GM19438 (cell line): ENCODE data around the gene NDUFA8.

Experiments used
- ATAC-seq: cut with Tn5 transposase; IDR thresholded peaks from one replicate; pipeline ENCODE4 v1.9.1; 2021; ENCODE audit warnings: low read depth; ENCODE audit not compliant: unreplicated experiment

The NDUFA8 gene

DNA sequence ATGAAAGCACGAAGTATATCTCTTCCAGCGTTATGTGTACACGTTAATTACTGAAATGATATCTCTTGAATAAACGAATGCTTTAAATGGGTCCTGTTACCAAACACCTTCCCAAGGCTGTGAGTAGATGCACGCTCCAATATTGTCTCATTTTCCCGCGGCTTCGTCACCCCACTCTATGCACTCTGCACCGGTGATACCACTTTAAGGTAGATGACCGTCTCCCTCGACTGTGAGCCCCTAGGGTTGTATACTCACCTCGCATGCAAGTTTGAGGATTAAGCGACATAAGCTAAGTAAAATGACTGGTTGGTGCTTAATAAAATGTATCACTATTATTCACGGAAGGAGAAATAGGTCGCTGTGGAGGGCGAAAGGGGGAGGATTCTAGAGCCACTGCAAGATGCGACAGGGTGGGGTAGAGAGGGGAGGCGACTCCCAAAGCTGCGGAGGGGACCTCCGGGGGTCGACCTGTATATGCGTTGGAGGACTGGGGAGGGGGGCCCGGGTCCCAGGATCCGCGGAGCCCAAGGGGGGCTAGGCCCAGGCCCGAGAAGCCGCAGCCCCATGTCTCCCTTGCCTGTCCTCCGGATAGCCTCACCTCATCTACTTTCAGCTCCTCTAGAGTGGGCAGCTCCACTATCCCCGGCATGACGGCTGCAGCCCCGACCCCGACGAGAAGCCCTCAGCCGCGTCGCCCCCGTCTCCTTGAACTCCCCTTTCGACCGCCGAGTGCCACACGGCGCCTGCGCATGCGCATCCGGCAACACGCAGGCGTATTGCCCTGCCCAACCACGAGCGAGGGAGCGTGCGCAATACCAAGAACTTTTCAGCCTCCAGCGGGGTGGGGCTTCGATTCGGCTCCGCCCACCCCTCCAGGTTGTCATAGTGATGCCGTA is at the start of gene NDUFA8, which contains the start of gene MORN5:
Gene NDUFA8 (minus strand): TSS at position 754 of the 899 bp plus-strand sequence. CDS start 102 bp downstream, at position 652.
Gene MORN5 (plus strand): TSS at position 883 of the 899 bp plus-strand sequence. CDS start 65 bp downstream, outside the sequence.
- ATAC-seq = peak; percentile 96

DNA sequence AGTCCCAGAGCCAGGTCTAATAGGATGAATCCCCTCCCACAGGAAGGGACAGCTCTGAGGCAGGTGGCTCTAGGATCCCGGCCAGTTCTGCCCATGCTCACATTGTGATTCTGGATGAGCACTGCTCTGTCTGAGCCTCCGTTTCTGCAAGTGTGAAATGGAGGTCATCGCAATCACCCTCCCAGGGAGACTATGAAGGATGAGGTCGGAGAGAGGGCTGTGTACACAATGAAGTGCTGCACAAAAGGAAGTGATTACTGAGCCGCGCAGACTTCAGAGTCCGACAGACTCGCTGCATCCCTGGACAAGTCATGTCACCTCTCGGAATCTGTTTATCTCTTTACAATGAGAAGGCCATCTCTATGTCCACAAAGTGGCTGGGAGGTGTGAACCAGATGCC is 47.5 kb upstream of the NDUFA8 start:
- ATAC-seq = no peak

DNA sequence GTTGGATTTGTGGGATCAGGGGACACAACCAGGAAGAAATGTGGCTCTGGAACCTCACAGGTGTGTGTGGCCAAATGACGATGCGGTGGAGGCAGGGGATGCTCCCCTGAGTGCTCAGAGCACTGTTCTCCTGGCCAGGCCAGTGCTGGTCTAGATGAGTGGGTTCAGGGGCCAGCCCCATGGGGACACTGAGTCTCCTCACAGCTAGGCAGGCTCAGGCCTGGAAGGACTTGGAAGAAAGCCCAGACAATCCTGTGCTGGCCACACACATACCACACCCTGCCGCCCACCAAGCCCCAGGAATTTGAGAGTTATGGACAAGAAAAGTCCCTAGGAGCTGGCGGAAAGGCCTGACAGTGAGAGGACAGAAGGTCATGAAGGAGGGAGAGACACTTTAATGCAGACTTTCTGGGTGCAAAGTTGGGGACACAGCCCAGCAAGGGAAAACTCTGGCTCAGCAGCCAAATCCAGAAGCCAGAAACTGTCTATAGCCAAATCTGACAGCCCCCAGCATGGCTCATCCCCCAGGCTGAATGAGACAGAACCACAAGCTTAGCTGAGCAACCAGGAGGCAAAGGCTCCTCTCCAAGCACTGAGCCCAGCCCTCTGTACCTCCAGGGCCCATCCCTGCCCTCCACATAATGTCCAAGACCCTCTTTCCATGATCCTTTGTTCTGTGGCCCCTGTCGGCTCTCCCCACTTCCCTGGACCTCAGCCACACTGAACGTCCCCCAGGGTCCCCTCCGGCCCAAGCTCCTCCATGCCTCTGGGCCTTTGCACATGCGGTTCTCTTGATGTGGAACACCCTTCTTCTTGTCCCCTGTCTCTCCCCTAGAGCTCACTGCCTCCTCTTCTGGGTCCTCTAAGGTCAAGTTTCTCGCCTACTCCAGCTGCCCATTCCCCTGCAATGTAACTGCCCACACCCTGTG is 46.8 kb upstream of the NDUFA8 start:
- no peak for ATAC-seq

DNA sequence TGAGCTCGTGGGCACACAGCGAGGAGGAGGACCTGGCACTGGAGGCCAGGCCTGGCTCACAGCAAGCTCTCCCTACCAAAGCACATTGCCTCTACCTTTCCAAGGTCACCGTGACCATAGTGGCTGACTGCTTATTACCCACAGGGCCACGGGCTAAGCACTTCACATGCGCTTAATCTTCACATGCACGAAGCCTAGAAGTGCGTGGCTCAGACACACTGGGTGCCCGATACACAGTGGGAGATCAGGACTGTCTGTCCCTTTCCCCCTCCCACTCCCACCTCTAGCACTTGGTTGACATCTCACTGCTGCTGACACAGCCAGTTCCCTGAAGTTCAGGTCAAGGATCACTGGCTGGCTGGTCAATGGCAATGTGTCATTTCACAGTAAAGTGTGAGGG is 45.6 kb upstream of the NDUFA8 start:
- ATAC-seq = no peak

DNA sequence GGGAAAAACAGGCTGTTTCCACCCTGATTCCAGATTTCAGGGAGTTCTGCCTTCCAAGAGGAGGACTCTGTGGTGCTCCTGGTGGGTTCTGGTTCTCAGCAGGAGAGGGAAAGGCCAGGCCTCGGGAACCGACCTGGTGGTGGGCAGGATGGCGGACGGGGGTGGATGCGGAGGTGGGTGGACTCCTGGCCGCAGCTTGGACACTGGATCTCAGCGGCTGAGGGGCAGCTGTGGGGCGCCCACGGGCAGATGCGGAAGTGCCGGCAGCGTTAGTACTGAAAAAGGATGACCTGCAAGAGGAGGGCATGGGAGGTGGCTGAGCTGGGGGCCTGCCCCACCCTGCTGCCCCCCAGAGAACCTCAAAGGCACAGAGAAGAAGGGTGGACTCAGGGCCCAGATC is 44.9 kb upstream of the NDUFA8 start:
- ATAC-seq = no peak

DNA sequence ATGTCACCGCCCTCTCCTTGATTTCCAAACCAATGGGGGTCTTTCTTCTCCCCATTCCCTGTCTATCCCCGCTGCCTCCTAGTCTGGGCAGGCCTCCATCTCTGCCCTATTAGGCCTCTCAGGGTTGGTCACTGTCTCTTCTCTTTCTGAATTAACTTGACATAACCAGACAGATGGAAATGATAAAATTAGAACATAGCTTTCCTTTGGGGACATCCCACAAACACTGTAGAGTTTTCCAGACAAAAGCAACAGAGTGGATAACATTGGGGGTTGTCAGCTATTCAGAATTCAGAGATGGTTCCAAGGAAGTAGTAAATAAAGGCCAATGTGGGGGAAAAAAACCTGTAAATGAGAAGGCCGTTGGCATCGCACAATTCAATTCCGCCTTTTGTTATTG is 44.5 kb upstream of the NDUFA8 start:
- ATAC-seq = no peak

DNA sequence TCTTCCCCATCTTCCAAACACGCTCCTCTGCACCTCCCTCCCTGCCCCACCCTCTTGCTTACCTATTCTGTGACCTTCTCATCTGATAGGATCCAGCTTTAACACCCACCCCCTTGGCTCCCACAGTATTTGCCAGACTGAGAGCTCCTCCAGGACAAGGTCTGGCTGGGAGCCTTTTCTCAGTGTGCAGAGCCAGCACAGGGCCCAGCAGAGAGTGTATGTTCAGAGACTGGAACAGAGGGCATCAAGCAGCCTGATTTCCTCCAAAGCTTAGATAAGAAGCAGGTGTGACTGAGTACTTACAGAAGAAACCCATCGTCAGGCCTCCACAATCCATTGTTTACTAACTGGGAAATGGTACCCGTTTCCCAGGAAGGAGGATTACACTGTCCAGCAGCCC is 42.5 kb upstream of the NDUFA8 start:
- ATAC-seq = no peak

DNA sequence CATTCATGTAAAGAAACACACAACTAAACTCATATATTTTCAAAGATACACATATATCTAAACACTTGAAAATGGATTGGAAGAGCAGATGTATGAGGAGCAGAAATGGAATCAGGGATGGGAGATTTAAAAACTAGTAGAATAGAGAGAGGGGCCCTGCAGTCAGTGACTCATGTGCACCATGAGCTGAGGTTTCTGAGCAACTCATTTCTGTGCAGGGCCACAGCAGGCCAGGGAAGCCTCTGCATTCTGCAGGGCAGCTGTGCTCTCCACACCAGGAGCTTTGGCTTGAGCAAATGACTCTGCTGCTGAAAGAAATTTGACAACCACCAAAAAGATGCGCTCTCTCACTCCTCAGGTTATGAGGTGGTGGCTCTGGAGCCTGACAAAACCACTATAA is 42.1 kb upstream of the NDUFA8 start:
- ATAC-seq = no peak

DNA sequence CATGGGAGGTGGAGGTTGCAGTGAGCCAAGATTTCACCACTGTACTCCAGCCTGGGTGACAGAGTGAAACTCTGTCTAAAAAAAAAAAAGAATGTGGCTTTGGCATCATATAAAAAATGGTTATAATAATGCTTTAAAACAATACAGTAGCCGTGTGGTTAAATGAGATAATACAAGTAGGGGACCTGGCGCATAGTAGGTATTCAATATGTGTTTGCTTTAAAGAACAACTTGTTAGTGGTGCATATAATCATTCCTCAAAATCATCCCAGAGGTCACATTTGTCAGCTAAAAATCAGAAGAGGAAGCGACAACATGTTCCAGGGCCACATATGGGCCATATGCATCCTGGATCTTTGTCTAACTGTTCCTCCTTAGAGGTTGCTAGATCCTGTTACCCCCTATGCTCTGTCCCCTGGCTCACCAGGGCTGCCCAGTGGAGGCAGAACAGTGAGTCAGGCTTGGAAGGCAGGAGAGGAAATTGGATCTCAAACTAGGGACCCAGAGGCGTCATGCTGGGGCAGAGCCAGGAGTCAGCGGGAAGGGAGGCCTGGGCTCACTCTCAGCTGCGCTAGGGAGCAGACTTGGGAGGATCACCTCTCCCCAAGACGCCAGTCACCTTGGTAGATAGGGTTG is 41.5 kb upstream of the NDUFA8 start:
- no peak for ATAC-seq

DNA sequence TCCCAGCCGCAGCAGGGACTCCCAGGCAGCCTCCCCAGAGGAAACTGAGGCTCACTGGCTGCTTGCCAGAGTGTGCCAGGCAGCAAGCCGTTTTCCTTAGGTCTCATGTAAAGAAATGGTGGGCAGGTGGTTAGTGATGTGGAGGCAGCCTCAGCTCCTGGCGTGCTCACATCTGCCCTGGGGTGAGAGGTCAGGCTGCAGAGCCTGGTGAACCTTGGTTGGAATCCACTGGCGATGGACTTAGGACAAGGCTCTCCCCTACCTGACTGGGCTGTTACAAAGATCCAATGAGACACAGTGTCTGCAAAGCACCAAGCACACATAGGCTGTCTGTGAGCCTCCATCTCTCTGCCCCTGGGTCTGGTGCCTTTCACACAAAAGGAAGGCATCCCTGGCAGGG is 38.3 kb upstream of the NDUFA8 start:
- no peak for ATAC-seq

DNA sequence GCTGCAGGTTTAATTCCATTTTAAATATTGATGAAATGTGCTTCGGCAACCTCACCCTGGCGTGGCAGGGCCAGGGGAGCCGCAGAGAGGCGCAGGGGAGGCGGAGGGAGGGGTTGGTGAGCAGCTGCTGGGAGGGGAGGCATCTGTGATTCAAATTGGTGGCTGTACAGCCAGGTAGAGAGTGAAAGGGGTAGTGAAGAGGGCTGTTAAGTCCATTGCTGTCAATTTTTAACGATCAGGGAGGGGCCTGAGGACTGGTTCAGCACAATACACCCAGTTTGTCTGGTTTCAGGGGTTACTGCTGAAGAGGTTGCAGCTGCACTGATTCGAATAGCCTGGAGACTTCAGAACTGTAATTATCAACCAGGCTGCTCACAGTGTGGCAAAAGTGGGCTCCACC is 37.8 kb upstream of the NDUFA8 start:
- ATAC-seq = peak; percentile 72

DNA sequence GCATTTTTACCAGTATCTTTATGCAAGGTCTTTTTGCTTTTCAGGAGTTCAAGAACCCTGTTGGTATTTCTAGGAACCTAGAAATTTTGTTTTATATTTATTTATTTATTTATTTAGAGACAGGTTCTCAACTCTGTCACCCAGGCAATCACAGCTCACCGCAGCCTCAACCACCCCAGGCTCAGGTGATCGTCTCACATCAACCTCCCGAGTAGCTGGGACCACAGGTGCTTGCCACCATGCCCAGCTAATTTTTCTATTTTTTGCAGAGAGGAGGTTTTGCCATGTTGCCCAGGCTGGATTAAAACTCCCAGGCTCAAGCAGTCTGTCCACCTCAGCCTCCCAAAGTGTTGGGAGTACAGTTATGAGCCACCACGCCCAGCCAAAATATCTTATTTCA is 36.3 kb upstream of the NDUFA8 start:
- no peak for ATAC-seq

DNA sequence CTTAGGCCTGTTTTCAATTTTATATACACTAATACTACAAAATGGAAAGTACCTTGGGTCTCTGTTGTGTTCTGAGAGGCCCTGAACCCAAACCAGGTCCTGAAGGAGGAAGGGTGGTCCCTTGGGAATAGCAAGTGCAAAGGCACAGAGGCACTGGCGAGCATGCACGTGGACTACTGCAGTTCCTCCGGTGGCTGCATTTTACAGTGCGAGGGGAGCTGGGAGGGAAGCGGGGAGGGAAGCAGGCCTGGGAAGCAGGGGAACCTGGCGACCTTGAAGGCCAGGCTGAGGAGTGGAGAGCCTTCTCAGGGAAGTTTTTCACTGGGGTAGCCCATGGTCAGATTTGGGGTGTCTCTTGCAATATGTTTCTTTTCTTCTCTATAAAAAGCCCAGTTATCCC is 34.1 kb upstream of the NDUFA8 start:
- no peak for ATAC-seq

DNA sequence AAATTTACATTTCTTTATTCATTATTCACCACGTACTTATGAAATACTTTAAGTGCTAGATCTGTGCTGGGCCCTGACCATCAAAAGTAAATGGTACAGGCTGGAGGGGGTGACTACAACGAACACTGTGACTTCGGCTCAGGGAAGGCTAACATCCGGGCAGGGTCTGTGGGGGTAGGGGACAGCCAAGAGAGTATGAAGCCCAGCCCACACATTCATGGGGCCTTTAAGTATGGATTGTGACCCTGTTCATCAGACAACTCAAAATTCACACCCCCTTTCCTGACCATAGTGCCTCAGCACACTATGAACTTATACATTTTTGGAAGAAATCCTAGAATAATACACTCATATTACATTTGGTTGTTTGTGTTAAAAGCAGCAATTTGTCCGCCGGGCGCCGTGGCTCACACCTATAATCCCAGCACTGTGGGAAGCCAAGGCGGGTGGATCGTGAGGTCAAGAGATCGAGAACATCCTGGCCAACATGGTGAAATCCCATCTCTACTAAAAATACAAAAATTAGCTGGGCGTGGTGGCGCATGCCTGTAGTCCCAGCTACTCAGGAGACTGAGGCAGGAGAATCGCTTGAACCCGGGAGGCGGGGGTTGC is 33.4 kb upstream of the NDUFA8 start:
- ATAC-seq = no peak

DNA sequence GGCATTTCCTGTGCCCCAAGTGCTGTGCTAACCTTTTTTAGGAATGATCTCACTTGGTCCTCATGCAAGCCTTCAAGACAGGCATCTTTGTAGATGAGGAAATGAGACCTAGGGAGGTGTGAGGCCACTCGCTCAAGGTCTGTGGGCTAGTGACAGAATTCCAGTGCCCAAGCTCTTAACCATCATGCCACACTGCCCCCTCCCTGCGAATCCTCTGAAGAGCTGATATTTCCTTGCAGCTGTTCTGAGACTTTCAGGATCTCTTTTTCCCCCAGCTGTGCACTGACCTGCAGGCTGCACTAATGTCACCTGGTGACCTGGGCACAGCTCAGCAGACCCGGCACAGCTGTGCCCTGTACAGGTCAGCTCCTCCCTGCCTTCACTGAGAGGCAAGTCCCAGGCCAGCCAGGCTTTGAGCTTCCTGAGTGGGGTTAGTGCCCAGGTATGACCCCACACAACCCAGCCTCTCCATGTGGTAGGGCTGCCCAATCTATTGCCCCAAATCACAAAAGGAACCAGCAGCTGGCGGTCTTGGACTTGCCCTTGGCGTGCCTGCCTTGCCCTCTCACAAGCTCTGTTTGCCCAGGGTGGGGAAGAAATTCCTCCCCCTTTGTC is 32.8 kb upstream of the NDUFA8 start:
- ATAC-seq = no peak

DNA sequence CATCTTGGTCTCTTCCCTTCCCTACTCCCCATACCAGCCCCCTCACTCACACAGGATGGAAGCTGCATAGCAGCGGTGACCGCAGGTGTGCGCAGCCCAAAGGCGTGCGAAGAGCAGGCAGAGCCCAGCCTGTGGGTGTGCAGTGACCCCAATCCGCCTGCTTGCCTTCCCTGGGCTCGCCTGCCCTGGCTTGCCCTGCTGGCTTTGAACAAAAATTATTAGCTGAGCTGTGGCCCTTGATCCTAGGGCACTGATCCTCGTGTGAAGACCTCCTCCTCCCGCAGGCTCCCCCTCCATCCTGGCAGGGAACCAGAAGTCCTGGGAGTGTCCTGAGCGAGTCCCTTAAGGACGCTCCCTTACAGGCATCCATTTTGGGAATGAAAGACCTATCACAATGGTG is 32.0 kb upstream of the NDUFA8 start:
- ATAC-seq = no peak

DNA sequence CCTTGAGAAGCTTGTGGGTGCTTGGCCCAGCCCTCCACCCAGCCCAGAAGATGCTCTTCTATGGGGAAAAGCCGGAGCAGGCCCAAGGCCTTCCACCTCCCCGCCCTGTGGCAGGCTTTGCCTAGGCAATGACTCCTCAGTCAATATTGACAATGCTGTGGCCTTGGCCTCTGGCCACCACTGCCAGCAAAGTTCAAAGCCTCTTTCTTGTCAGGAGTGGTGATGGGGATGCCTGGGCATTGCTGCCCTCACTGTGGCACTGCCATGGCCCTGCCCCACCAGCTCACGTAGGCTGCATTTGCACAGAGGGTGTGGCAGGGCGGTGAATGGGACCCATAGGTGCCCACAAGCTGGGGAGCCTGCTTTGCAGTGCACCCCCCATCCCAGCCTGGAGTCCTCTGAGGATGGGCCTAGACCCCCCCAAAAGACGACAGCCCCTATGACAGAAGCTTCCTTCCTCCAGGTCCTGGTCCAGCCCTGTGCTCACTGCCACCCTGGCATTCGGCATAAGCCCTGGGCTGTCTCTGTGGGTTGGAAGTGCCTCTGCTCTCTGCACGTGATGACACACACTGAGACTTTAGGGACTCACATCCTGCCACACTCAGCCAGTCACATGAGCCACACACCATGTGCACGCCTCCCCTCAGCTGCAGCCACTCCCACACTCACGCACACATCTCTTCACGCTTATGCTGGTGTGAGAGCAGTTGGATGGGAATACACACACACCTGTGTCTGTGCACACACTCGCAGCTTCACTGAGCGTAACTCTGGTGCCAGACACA is 31.2 kb upstream of the NDUFA8 start:
- ATAC-seq = no peak

DNA sequence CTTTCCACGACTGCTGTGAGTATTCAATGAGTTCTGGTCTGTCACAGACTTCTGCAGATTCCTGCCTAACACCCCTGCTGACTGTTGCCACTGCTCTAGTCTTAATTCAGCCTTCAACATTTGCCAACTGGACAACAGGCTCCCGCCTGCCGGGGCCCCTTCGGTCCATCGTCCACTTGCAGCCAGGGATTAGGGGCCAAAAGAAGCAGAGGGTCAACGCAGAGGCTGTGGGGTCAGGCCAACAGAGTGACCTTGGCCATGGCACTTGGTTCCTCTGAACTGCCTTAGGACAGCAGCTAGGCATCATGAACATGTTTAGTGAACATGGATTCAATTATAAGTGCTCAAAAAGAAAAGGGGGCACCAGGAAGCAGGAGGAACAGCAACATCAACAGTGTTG is 28.8 kb upstream of the NDUFA8 start:
- no peak for ATAC-seq

DNA sequence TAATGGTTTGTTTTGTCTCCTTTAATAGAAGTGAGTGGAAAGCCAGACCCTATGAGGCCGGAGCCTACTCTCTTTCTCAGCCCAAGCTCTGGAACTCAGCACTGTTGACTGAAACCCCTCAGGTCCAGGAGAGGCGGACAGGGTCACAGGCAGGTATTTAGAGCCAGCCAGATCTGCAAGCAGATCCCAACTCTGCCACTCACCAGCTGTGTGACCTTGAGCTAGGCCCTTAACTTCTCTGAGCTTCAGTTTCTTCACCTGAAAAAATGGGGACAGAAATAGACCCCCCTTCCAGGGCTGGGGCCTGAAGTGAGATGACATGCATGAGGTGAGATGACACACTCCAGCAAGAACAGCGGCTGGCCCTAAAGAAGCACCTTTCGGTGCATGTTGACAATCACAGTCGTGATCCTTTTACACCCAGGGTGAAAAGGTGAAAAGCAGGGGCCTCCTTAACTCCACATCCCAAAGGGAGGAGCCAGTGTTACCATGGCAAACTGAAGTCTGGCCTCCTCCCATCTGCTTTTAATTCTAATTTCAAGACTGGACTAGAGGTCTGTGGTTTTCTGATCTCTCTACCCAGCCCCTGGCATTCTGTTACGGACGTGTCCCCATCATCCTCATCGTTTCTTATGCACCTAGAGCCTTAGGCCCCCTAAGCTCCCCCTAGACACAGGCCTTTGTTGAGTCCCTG is 27.3 kb upstream of the NDUFA8 start:
- ATAC-seq = no peak
